BLaER1 treated with 17β-estradiol and CSF1 and Interleukin-3, amounts not matched to agents 10 nM and 100 nM (cell line): ENCODE measurements around the gene TAGLN3.
"Not testable (repeated sequence)": the region's sequence is repeated elsewhere in the genome, so short reads cannot be mapped to it uniquely, and the experiment has no call there.

ENCODE experiments used
- H3K27ac ChIP-seq, 11 experiments: shearing (Covaris generic); formaldehyde crosslinking; 2 replicates each; pipeline ENCODE4 v1.8.1; 2022
- H3K27me3 ChIP-seq, 11 experiments: shearing (Covaris generic); formaldehyde crosslinking; 2 replicates each; pipeline ENCODE4 v1.8.1; 2022
- H3K36me3 ChIP-seq, 11 experiments: shearing (Covaris generic); formaldehyde crosslinking; 2 replicates each; pipeline ENCODE4 v1.8.1; 2022
- H3K4me1 ChIP-seq, 10 experiments: shearing (Covaris generic); formaldehyde crosslinking; 2 replicates each; pipeline ENCODE4 v1.8.1; 2022
- H3K4me2 ChIP-seq, 11 experiments: shearing (Covaris generic); formaldehyde crosslinking; 2 replicates each; pipeline ENCODE4 v1.8.1; 2022
- H3K4me3 ChIP-seq, 10 experiments: shearing (Covaris generic); formaldehyde crosslinking; 2 replicates each; pipeline ENCODE4 v1.8.1; 2022
- H3K9ac ChIP-seq, 11 experiments: shearing (Covaris generic); formaldehyde crosslinking; 2 replicates each; pipeline ENCODE4 v1.8.1; 2022
- H3K9me3 ChIP-seq, 11 experiments: shearing (Covaris generic); formaldehyde crosslinking; replicated peaks in 1 of 11; 2 replicates each; pipeline ENCODE4 v1.8.1; 2022
- H4K20me1 ChIP-seq, 11 experiments: shearing (Covaris generic); formaldehyde crosslinking; 2 replicates each; pipeline ENCODE4 v1.8.1; 2022
- Cebpa-rat ChIP-seq, 11 experiments: shearing (Covaris generic); IDR thresholded peaks; 2 replicates each; pipeline ENCODE4 v1.8.1; 2022

Gene TAGLN3

GRCh38 chr3:112027826-112028225 is 29.1 kb downstream of the TAGLN3 start:
- Histone ChIP-seq H3K27me3 (no peaks in the 10 kb centered on the region), H3K9me3 (peaks cover 0 to 4% (median 0%) of the 10 kb centered on the region in 11 experiments; a peak in 2 of 22 replicates), H3K36me3 (no peaks in the 10 kb centered on the region), H3K4me3 (no peak overlapping the region), H4K20me1 (no peaks in the 10 kb centered on the region; a peak in 1 of 22 replicates), H3K27ac (no peak overlapping the region), H3K4me1 (no peaks in the 10 kb centered on the region), H3K4me2 (no peak overlapping the region), H3K9ac (no peak overlapping the region)
- TF ChIP-seq Cebpa-rat (IDR thresholded peaks at IDR 0.05), result no peak

GRCh38 chr3:112030901-112031300 is 32.2 kb downstream of the TAGLN3 start:
- TF ChIP-seq Cebpa-rat (IDR thresholded peaks at IDR 0.05), result no peak
- no peaks in the 10 kb centered on the region for H3K4me1 ChIP-seq
- no peaks in the 10 kb centered on the region; a peak in 1 of 22 replicates for H4K20me1 ChIP-seq
- no peak overlapping the region for H3K4me3 ChIP-seq
- no peak overlapping the region for H3K27ac ChIP-seq
- H3K27me3 ChIP-seq, result no peaks in the 10 kb centered on the region
- no peak overlapping the region for H3K4me2 ChIP-seq
- H3K9ac ChIP-seq, result no peak overlapping the region
- no peaks in the 10 kb centered on the region for H3K36me3 ChIP-seq
- H3K9me3 ChIP-seq, result no peaks in the 10 kb centered on the region

DNA sequence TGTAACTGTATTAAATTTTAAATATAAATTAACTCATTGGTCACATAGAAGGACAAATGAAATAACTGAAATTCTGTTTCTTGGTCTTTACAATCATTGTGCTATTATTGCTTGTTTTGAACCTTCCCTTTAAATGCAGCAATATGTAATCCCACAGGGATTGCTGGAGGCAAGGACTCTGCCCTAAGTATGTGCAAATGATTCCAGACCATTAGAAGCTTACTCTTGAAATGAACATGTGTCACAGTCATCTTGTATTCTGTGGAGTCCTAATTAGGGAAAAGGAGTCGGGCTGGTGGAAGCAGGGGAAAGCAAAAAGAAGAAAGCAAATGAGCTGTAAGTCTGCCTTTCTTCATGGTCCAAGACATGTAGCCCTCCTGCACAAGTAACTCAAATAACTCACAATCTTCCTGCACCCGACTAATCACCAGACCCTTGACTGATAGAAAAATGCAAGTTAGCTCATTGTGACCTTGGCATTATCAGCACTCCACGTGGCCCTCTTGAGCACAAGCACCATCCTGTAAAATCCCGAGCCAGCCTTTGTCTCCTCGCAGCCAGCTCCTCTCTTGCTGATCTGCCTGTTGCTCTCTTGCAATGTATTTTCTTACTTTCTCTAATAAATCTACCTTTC is 33.5 kb downstream of the TAGLN3 start:
- Histone ChIP-seq H3K4me1 (no peaks in the 10 kb centered on the region), H3K4me3 (no peak overlapping the region), H3K27ac (no peak overlapping the region), H3K9me3 (peaks cover 0 to 2% (median 0%) of the 10 kb centered on the region in 11 experiments; a peak in 1 of 22 replicates), H3K36me3 (no peaks in the 10 kb centered on the region), H4K20me1 (no peaks in the 10 kb centered on the region; a peak in 1 of 22 replicates), H3K27me3 (no peaks in the 10 kb centered on the region), H3K4me2 (no peak overlapping the region), H3K9ac (no peak overlapping the region)
- TF ChIP-seq Cebpa-rat (IDR thresholded peaks at IDR 0.05), result no peak

DNA sequence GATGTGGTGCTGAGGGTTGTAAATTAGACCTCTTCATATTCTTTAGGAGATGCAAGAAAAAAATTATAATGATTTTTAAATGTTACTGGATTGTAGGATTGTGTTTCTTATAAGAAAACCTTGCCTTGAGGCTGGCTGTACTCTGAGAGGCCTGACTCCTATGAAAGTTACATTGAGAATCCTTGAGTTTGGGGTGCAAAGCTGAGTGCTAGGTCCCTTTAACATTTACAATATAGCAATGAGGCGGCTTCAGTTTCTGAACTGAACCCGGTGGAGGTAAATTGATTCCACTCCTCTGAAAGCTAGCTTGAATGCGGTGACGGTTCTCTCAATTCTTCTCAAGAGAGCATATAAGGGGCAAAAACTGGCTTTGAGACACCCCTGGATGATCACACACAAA is 35.7 kb downstream of the TAGLN3 start, which contains the start of gene TMPRSS7:
Gene TMPRSS7, plus strand, starts transcription at position 301 of the 400 bp plus-strand sequence. CDS start 110 bp downstream, outside the sequence.
- Histone ChIP-seq H3K9ac (no peak within 1 kb of the TSS), H3K4me3 (no peak within 1 kb of the TSS), H3K4me2 (no peak within 1 kb of the TSS), H3K27me3 (no peaks in the 10 kb centered on the region), H3K27ac (no peak within 1 kb of the TSS), H3K36me3 (no peaks in the 10 kb centered on the region), H4K20me1 (no peaks in the 10 kb centered on the region; a peak in 1 of 22 replicates), H3K4me1 (no peaks in the 10 kb centered on the region; a peak in 1 of 20 replicates), H3K9me3 (peaks cover 0 to 6% (median 0%) of the 10 kb centered on the region in 11 experiments; a peak in 1 of 22 replicates)
- TF ChIP-seq Cebpa-rat (IDR thresholded peaks at IDR 0.05), result no peak

DNA sequence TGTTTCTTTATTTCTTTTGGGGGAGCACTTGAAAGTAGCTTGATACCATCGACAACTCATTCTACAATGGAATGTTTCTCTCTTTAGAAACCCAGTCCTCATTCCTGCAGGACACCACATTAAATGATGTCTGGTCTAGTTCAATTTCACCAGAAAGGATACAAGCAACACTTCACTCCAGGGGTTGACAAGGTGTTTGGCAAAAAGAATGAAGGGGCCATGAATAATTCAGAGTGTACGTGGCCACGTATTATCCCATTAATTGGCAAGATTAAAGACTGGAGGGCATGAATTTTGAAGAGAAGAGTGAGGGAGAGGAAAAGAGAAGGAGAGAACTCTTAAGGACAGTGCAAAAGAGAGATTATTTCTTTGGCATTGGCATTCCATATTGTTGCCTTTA is 36.5 kb downstream of the TAGLN3 start:
- no peaks in the 10 kb centered on the region; a peak in 1 of 22 replicates for H4K20me1 ChIP-seq
- peaks cover 0 to 6% (median 0%) of the 10 kb centered on the region in 11 experiments; a peak in 1 of 22 replicates for H3K9me3 ChIP-seq
- no peak overlapping the region for H3K4me2 ChIP-seq
- no peaks in the 10 kb centered on the region for H3K36me3 ChIP-seq
- no peak for TF ChIP-seq Cebpa-rat (IDR thresholded peaks at IDR 0.05)
- H3K9ac ChIP-seq, result no peak overlapping the region
- no peaks in the 10 kb centered on the region; a peak in 1 of 20 replicates for H3K4me1 ChIP-seq
- no peak overlapping the region for H3K27ac ChIP-seq
- no peaks in the 10 kb centered on the region for H3K27me3 ChIP-seq
- H3K4me3 ChIP-seq, result no peak overlapping the region

DNA sequence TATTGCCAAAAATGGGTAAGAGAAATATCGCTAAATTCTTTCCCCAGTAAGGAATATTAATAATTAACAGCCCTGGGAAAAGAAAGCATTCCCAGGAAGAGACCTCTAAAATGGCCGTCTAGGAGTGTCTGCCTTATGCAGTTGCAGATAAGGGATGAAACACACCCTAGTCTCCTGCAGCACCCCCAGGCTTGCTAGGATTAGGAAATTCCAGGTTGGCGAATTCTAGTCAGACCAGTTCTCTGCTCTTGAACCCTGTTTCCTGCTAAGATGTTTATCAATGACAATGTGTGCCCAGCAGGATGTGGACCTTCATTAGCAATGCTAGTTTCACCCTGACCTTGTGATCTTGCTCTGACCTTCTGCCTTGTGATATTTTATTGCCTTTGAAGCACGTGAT is 38.5 kb downstream of the TAGLN3 start:
- not testable (repeated sequence) for H4K20me1 ChIP-seq, H3K9ac ChIP-seq, H3K9me3 ChIP-seq, H3K4me2 ChIP-seq, H3K4me3 ChIP-seq, H3K27me3 ChIP-seq, H3K27ac ChIP-seq, H3K36me3 ChIP-seq, H3K4me1 ChIP-seq

DNA sequence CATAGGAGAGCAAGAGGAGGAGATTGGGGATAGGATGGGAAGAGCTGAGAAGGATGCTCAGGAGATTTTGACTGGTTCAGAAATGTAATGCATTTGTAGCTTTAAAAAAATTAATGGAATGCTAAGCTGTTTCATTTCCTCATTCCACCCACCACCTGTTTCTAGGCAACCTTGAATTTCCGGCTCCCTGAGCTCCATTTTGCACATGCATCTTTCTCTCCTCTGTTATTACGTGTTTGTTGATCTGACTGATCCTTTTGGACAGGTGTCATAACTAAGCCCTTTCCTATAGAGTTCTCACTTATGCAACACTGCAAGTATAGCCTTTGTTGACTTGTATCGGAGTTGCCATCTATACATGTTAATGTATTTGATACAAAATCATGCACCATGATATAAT is 40.1 kb downstream of the TAGLN3 start:
- H3K4me3 ChIP-seq, result no peak overlapping the region
- no peaks in the 10 kb centered on the region for H3K36me3 ChIP-seq
- H3K27me3 ChIP-seq, result no peaks in the 10 kb centered on the region
- no peak overlapping the region for H3K27ac ChIP-seq
- H3K4me2 ChIP-seq, result no peak overlapping the region
- no peak overlapping the region for H3K9ac ChIP-seq
- H4K20me1 ChIP-seq, result no peaks in the 10 kb centered on the region
- no peaks in the 10 kb centered on the region; a peak in 1 of 20 replicates for H3K4me1 ChIP-seq
- TF ChIP-seq Cebpa-rat (IDR thresholded peaks at IDR 0.05), result no peak
- peaks cover 0 to 6% (median 0%) of the 10 kb centered on the region in 11 experiments; a peak in 1 of 22 replicates for H3K9me3 ChIP-seq

DNA sequence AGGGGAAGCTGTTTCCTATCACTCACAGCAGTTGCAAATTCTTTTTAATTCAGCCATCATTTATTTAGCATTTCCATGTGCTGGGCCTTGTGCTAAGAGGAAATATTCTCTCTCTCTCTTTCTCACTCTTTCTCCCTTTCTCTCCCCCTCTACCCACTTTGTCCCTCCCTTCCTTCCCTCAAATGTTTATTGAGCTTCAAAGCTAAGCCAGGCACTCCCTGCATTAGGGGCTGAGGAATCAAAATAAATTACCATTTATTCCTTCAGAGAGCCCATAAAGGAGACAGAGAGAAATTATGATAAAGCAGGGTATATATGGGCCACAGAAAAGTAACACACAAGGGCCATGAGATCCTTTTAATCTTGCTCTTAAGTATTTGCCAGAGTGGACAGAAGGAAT is 42.6 kb downstream of the TAGLN3 start:
- H3K4me2 ChIP-seq, result no peak overlapping the region
- no peak for TF ChIP-seq Cebpa-rat (IDR thresholded peaks at IDR 0.05)
- H3K4me3 ChIP-seq, result no peak overlapping the region
- no peak overlapping the region for H3K9ac ChIP-seq
- H3K4me1 ChIP-seq, result no peaks in the 10 kb centered on the region; a peak in 1 of 20 replicates
- no peaks in the 10 kb centered on the region for H4K20me1 ChIP-seq
- no peaks in the 10 kb centered on the region for H3K36me3 ChIP-seq
- H3K9me3 ChIP-seq, result peaks cover 0 to 6% (median 0%) of the 10 kb centered on the region in 11 experiments; a peak in 1 of 22 replicates
- H3K27ac ChIP-seq, result no peak overlapping the region
- no peaks in the 10 kb centered on the region for H3K27me3 ChIP-seq

DNA sequence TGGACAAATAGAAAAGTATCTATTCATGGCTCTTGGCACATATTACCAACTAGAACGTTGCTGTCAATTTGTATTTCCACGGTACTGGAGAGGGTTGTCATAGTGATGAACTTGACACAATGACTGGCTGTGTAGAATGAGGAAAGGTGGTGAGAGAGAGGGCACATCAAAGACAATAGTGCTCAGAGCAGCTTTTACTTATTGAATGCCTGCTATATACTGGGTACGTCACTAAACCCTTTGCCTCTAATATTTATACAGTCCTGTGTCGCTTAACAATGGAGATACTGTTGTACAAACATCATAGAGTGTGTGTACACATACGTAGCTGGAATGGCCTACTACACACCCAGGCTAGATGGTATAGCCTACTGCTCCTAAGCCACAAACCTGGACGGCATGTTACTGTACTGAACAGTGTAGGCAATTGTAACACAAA is 44.1 kb downstream of the TAGLN3 start:
- Histone ChIP-seq H4K20me1 (no peaks in the 10 kb centered on the region), H3K4me3 (no peak overlapping the region), H3K9me3 (no peaks in the 10 kb centered on the region), H3K36me3 (no peaks in the 10 kb centered on the region), H3K4me1 (no peaks in the 10 kb centered on the region; a peak in 1 of 20 replicates), H3K27me3 (no peaks in the 10 kb centered on the region), H3K9ac (no peak overlapping the region), H3K27ac (no peak overlapping the region), H3K4me2 (no peak overlapping the region)
- no peak for TF ChIP-seq Cebpa-rat (IDR thresholded peaks at IDR 0.05)

GRCh38 chr3:112043621-112044201 is 45.0 kb downstream of the TAGLN3 start:
- no peak overlapping the region for H3K4me3 ChIP-seq
- H3K9ac ChIP-seq, result no peak overlapping the region
- no peaks in the 10 kb centered on the region for H3K27me3 ChIP-seq
- no peaks in the 10 kb centered on the region; a peak in 1 of 20 replicates for H3K4me1 ChIP-seq
- no peak overlapping the region for H3K27ac ChIP-seq
- no peaks in the 10 kb centered on the region for H3K36me3 ChIP-seq
- no peaks in the 10 kb centered on the region for H4K20me1 ChIP-seq
- no peak for TF ChIP-seq Cebpa-rat (IDR thresholded peaks at IDR 0.05)
- H3K4me2 ChIP-seq, result no peak overlapping the region
- no peaks in the 10 kb centered on the region for H3K9me3 ChIP-seq
